HepG2 (cell line): ENCODE results near the gene C21orf58. TPM values are rescaled to one million over a fixed set of nuclear protein-coding genes. Genes with fewer than 3 reads are reported as not detected.

Source experiments
- ATAC-seq: fragments of 200-7000 bp; cut with Tn5 transposase; 3 replicates; pipeline ENCODE4 v1.9.1; 2020; ENCODE audit warnings: mild to moderate bottlenecking, moderate library complexity
- BruUV-seq: library from RNA; stranded (reverse); fragments of 400-500 nt; replicated peaks from 2 replicates; lab custom pipeline; 2021; lab: Mats Ljungman, UMichigan
- CTCF ChIA-PET: fragments of 300-600 bp; formaldehyde crosslinking; extraction: SDS; loops from one replicate; lab custom pipeline; 2021; ENCODE audit warnings: low total read pairs, inconsistent platforms, low intra/inter-chr PET ratio; lab: Yijun Ruan, JAX
- POLR2A ChIA-PET: fragments of 350-600 bp; sonication (Branson Sonifier 250); formaldehyde crosslinking; loops from one replicate; lab custom pipeline; 2020; ENCODE audit warnings: antibody characterized with exemption, inconsistent platforms; lab: Yijun Ruan, JAX
- DNase-seq: peaks from one replicate; pipeline ENCODE4 v3.0.0-alpha.2; 2015; ENCODE audit warnings: low spot score
- FAIRE-seq: peaks from 3 replicates; lab custom pipeline; 2011; peaks lifted over from hg19 to GRCh38; lab: Jason Lieb, UNC
- H2AFZ ChIP-seq: one replicate; pipeline ENCODE4 v1.6.1; 2011; ENCODE audit warnings: low read length, inconsistent platforms
- H3K27ac ChIP-seq: fragments of 300-600 bp; 3 replicates; pipeline ENCODE4 v1.8.0; 2011; ENCODE audit warnings: mixed run types, mild to moderate bottlenecking, mixed read lengths, low read length, inconsistent platforms; ENCODE audit not compliant: insufficient read depth; ENCODE audit errors: extremely low read length
- H3K27me3 ChIP-seq, 2 experiments: fragments of 200-600 bp in 1 of 2; 2 replicates in 1 of 2; 3 replicates in 1 of 2; pipeline versions ENCODE4 v1.6.0 to v1.8.0; 2011; ENCODE audit warnings: low read length in 2 of 2, mild to moderate bottlenecking in 2 of 2, moderate library complexity in 2 of 2, inconsistent platforms in 1 of 2; ENCODE audit not compliant: insufficient read depth in 2 of 2, control insufficient read depth in 1 of 2
- H3K36me3 ChIP-seq, 2 experiments: fragments of 200-600 bp in 1 of 2; replicated peaks in 1 of 2; 2 replicates in 1 of 2; 3 replicates in 1 of 2; pipeline versions ENCODE4 v1.5.1 to v1.8.0; 2011; ENCODE audit warnings: low read length in 2 of 2, inconsistent platforms in 1 of 2; ENCODE audit not compliant: insufficient read depth in 2 of 2, control insufficient read depth in 1 of 2
- H3K4me1 ChIP-seq: 2 replicates; pipeline ENCODE4 v1.5.1; 2012; ENCODE audit warnings: low read length, inconsistent platforms; ENCODE audit not compliant: insufficient read depth
- H3K4me2 ChIP-seq: 2 replicates; pipeline ENCODE4 v1.6.0; 2011; ENCODE audit warnings: low read depth, low read length, inconsistent platforms
- H3K4me3 ChIP-seq, 3 experiments: fragments of 200-600 bp in 1 of 3; sonication (generic), shearing (Covaris generic) in 1 of 3; replicated peaks in 1 of 3; 2 replicates each; pipeline ENCODE4 v1.5.1; 2011 to 2016; ENCODE audit warnings: low read length in 3 of 3, inconsistent platforms in 2 of 3, low read depth in 2 of 3, mild to moderate bottlenecking in 2 of 3, control low read depth in 1 of 3, mixed read lengths in 1 of 3; ENCODE audit not compliant: insufficient read depth in 1 of 3
- H3K79me2 ChIP-seq: one replicate; pipeline ENCODE4 v1.6.1; 2011; ENCODE audit warnings: low read length, inconsistent platforms; ENCODE audit not compliant: insufficient read depth
- H3K9ac ChIP-seq: 2 replicates; pipeline ENCODE4 v1.6.0; 2011; ENCODE audit warnings: mild to moderate bottlenecking, low read depth, low read length, inconsistent platforms; ENCODE audit not compliant: insufficient read depth
- H3K9me3 ChIP-seq: 2 replicates; pipeline ENCODE4 v1.5.1; 2012; ENCODE audit warnings: mild to moderate bottlenecking, low read length
- H4K20me1 ChIP-seq: 2 replicates; pipeline ENCODE4 v1.6.0; 2011; ENCODE audit warnings: inconsistent platforms, mild to moderate bottlenecking, low read length, moderate library complexity; ENCODE audit not compliant: insufficient read depth
- ZBTB44 ChIP-seq: sonication (generic); formaldehyde crosslinking; IDR thresholded peaks from 2 replicates; pipeline ENCODE4 v1.4.0; 2020; ENCODE audit warnings: missing genetic modification reagents
- ZNF205 ChIP-seq: IDR thresholded peaks from 2 replicates; pipeline ENCODE4 v1.6.1; 2018; ENCODE audit warnings: missing biosample characterization, missing genetic modification reagents
- WGBS: methylation state at CpG from one replicate; pipeline ENCODE4 v1.1.6; 2017; ENCODE audit warnings: low lambda C conversion rate; 5-methylcytosine and 5-hydroxymethylcytosine counted together
- in situ Hi-C: cut with HindIII; loops from 2 replicates; pipeline ENCODE4 v1.10.0; 2017; ENCODE audit warnings: low pct_unique_long_range_greater_than_20kb; ENCODE audit not compliant: extremely low pct_ligation_motif_present
- intact Hi-C: fragments of 100-400 bp; cut with micrococcal nuclease; formaldehyde crosslinking; loops from one replicate; pipeline ENCODE4 v1.10.0; 2022; ENCODE audit not compliant: unreplicated experiment
- polyA plus RNA-seq, 8 experiments: library from polyadenylated mRNA; depleted of rRNA in 3 of 8; stranded (reverse) in 7 of 8; unstranded in 1 of 8; fragments of >200 nt; fragmentation: Illumina TruSeq in 4 of 8; extraction: Trizol in 4 of 8; gene quantifications; 2 replicates each; pipeline versions ENCODE4 v1.2.1 to v1.2.3, GENCODE V29; 2011 to 2016; ENCODE audit warnings: low read depth in 4 of 8, missing spikeins in 1 of 8, mixed read lengths in 1 of 8; ENCODE audit not compliant: insufficient read depth in 1 of 8
- total RNA-seq, 5 experiments: library from RNA; depleted of rRNA; stranded (reverse); fragments of >200 nt; fragmentation: Illumina TruSeq; extraction: Trizol; gene quantifications; 2 replicates each; pipeline ENCODE4 v1.2.3, GENCODE V29; 2016; ENCODE audit warnings: low read depth in 1 of 5
- TF ChIP-seq, protein P1 (sequence below): fragments of 450-650 bp; IDR thresholded peaks from 2 replicates; pipeline ENCODE4 v1.6.1; 2016

Gene C21orf58
- total and polyA plus RNA-seq, 2 of the 13 experiments (the other 11 are each of a cell fraction or from before 2014, with no cell fraction given): 3.5 to 6.8 TPM

GRCh38 chr21:46357335-46357604, 33.6 kb upstream of the C21orf58 start:
- Histone ChIP-seq H2AFZ (no peak overlapping the region), H3K4me3 (no peak overlapping the region), H3K27ac (no peak overlapping the region), H3K9me3 (no peaks in the 10 kb centered on the region), H3K9ac (no peak overlapping the region), H3K79me2 (no peaks in the 10 kb centered on the region), H4K20me1 (no peaks in the 10 kb centered on the region), H3K36me3 (peaks cover 28 to 51% of the 10 kb centered on the region in 2 experiments), H3K4me2 (no peak overlapping the region), H3K4me1 (no peaks in the 10 kb centered on the region), H3K27me3 (no peaks in the 10 kb centered on the region)
- intact Hi-C loops: no loop called here
- no peak for TF ChIP-seq ZBTB44 (CRISPR knock-in tag)
- ChIA-PET POLR2A (no interaction called here), CTCF (no interaction called here)
- BruUV-seq: no TSS peak
- no peak for DNase-seq
- no peak for FAIRE-seq
- in situ Hi-C loops: no loop called here
- no peak for ATAC-seq
- WGBS: 96% methylated on average over 4 of the region's 4 CpGs

DNA sequence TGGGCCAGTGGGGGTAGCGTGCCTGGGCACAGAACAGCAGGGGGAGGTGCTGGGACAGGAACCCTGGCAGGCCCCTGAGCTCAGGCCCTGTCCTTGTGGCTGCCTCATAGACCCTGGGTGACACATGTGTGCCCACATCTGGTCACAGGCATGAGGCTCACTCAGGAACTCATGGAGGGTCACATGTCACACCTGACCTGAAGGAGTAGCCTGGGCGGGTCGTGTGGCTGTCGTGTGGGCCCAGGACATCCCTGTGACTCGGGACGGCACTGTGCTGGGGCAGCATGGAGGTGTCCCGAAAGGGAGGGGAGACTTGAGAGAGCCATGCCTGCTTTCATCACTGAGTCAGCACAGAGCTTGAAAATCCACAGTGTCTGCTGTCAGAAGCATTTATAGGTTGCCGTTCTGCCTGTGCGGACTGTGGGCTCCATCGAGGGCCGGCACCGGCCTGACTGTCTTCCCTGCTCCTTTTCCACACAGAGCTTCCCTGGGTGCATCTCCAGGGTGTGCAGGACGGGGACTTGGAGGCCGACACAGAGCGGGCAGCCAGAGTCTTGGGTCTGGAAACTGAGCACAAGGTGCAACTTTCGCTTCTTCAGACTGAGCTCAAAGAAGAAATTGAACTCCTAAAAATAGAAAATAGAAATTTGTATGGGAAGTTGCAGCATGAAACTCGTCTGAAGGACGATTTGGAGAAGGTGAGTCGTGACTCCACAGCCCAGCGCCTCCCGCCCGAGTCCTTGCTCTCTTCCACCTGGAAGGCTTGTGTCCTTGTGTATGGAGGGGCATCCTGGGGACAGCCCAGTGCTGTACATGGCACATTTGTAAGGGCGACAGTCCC, 33.0 kb upstream of the C21orf58 start:
- intact Hi-C loops (no loop called here), in situ Hi-C loops (no loop called here)
- ATAC-seq: no peak
- no peak for DNase-seq
- Histone ChIP-seq H3K27me3 (no peaks in the 10 kb centered on the region; a peak in 1 of 5 replicates), H3K4me2 (no peak overlapping the region), H3K36me3 (peaks cover 30 to 50% of the 10 kb centered on the region in 2 experiments), H3K27ac (no peak overlapping the region), H3K9me3 (no peaks in the 10 kb centered on the region), H3K79me2 (no peaks in the 10 kb centered on the region), H3K4me1 (no peaks in the 10 kb centered on the region), H4K20me1 (no peaks in the 10 kb centered on the region), H3K9ac (no peak overlapping the region), H3K4me3 (no peak overlapping the region), H2AFZ (no peak overlapping the region)
- TF ChIP-seq ZNF205 (CRISPR knock-in tag): no peak
- TF ChIP-seq, protein P1, sequence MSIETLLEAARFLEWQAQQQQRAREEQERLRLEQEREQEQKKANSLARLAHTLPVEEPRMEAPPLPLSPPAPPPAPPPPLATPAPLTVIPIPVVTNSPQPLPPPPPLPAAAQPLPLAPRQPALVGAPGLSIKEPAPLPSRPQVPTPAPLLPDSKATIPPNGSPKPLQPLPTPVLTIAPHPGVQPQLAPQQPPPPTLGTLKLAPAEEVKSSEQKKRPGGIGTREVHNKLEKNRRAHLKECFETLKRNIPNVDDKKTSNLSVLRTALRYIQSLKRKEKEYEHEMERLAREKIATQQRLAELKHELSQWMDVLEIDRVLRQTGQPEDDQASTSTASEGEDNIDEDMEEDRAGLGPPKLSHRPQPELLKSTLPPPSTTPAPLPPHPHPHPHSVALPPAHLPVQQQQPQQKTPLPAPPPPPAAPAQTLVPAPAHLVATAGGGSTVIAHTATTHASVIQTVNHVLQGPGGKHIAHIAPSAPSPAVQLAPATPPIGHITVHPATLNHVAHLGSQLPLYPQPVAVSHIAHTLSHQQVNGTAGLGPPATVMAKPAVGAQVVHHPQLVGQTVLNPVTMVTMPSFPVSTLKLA: 0 out of 2 replicates have a peak, but pooled peaks have one; percentile 28
- ChIA-PET POLR2A (no interaction called here), CTCF (no interaction called here)
- no peak for FAIRE-seq
- BruUV-seq: no TSS peak
- 96% methylated on average over 17 of the region's 23 CpGs for WGBS
